SK-N-SH treated with all-trans-retinoic acid at 6 μM for 48 hours (cell line): Measurements from ENCODE around the gene SLC30A2.

Source experiments
- ATAC-seq: fragments of 200-7000 bp; cut with Tn5 transposase; 3 replicates; pipeline ENCODE4 v1.9.1; 2020; ENCODE audit warnings: mild to moderate bottlenecking, moderate library complexity
- ARNTL ChIP-seq: fragments of 450-650 bp; formaldehyde crosslinking; IDR thresholded peaks from 2 replicates; pipeline ENCODE4 v1.5.0; 2020; ENCODE audit warnings: low read depth, mild to moderate bottlenecking, moderate library complexity, borderline replicate concordance
- BACH2 ChIP-seq: fragments of 250-450 bp; sonication (Bioruptor Pico); IDR thresholded peaks from 2 replicates; pipeline ENCODE4 v1.9.0; 2021; ENCODE audit warnings: mild to moderate bottlenecking, borderline replicate concordance
- CSDC2 ChIP-seq: fragments of 250-450 bp; sonication (Bioruptor Pico); IDR thresholded peaks from 2 replicates; pipeline ENCODE4 v1.5.0; 2020; ENCODE audit warnings: mild to moderate bottlenecking, moderate library complexity
- CSRNP3 ChIP-seq: fragments of 250-450 bp; sonication (Bioruptor Pico); IDR thresholded peaks from 2 replicates; pipeline ENCODE4 v1.5.1; 2021; ENCODE audit warnings: mild to moderate bottlenecking, moderate library complexity
- ESRRG ChIP-seq: fragments of 250-450 bp; sonication (Bioruptor Pico); IDR thresholded peaks from 2 replicates; pipeline ENCODE4 v1.6.1; 2021; ENCODE audit warnings: mild to moderate bottlenecking
- GLIS3 ChIP-seq: fragments of 250-450 bp; sonication (Bioruptor Pico); IDR thresholded peaks from 2 replicates; pipeline ENCODE4 v1.5.0; 2020; ENCODE audit warnings: mild to moderate bottlenecking, moderate library complexity
- ISL1 ChIP-seq: fragments of 250-450 bp; sonication (Bioruptor Pico); IDR thresholded peaks from 2 replicates; pipeline ENCODE4 v2.1.2; 2022; ENCODE audit warnings: mild to moderate bottlenecking, moderate library complexity
- OSR1 ChIP-seq: fragments of 250-450 bp; sonication (Bioruptor Pico); IDR thresholded peaks from 2 replicates; pipeline ENCODE4 v1.8.0; 2022; ENCODE audit warnings: moderate library complexity, mild to moderate bottlenecking, inconsistent platforms
- PATZ1 ChIP-seq: fragments of 250-450 bp; sonication (Bioruptor Pico); IDR thresholded peaks from 2 replicates; pipeline ENCODE4 v1.8.0; 2020; ENCODE audit warnings: mild to moderate bottlenecking, moderate library complexity, borderline replicate concordance
- POU6F1 ChIP-seq: fragments of 250-450 bp; sonication (Bioruptor Pico); IDR thresholded peaks from 2 replicates; pipeline ENCODE4 v1.8.0; 2021; ENCODE audit warnings: low read depth, mild to moderate bottlenecking, moderate library complexity, borderline replicate concordance
- RARB ChIP-seq: fragments of 250-450 bp; sonication (Bioruptor Pico); IDR thresholded peaks from 2 replicates; pipeline ENCODE4 v1.8.0; 2021; ENCODE audit warnings: mild to moderate bottlenecking, moderate library complexity
- SNAI2 ChIP-seq: fragments of 250-450 bp; sonication (Bioruptor Pico); IDR thresholded peaks from 2 replicates; pipeline ENCODE4 v1.5.0; 2020; ENCODE audit warnings: mild to moderate bottlenecking, moderate library complexity
- TCF4 ChIP-seq: fragments of 250-450 bp; sonication (Bioruptor Pico); IDR thresholded peaks from 2 replicates; pipeline ENCODE4 v1.8.0; 2021; ENCODE audit warnings: mild to moderate bottlenecking, moderate library complexity, borderline replicate concordance
- TSHZ2 ChIP-seq: fragments of 250-450 bp; sonication (Bioruptor Pico); IDR thresholded peaks from 2 replicates; pipeline ENCODE4 v1.5.0; 2020; ENCODE audit warnings: mild to moderate bottlenecking, moderate library complexity
- ZC3H10 ChIP-seq: fragments of 250-450 bp; sonication (Bioruptor Pico); IDR thresholded peaks from 2 replicates; pipeline ENCODE4 v1.5.1; 2021; ENCODE audit warnings: mild to moderate bottlenecking, moderate library complexity
- ZFP3 ChIP-seq: fragments of 250-450 bp; sonication (Bioruptor Pico); IDR thresholded peaks from 2 replicates; pipeline ENCODE4 v1.5.0; 2020; ENCODE audit warnings: mild to moderate bottlenecking, moderate library complexity
- ZNF565 ChIP-seq: fragments of 450-650 bp; formaldehyde crosslinking; conservative IDR thresholded peaks from 2 replicates; pipeline ENCODE4 v1.5.0; 2020; ENCODE audit warnings: low read depth, mild to moderate bottlenecking, moderate library complexity
- ZNF70 ChIP-seq: fragments of 450-650 bp; formaldehyde crosslinking; IDR thresholded peaks from 2 replicates; pipeline ENCODE4 v1.5.0; 2020; ENCODE audit warnings: mild to moderate bottlenecking, moderate library complexity
- TF ChIP-seq, protein P1 (sequence below): fragments of 250-450 bp; sonication (Bioruptor Pico); IDR thresholded peaks from 2 replicates; pipeline ENCODE4 v1.5.1; 2020; ENCODE audit warnings: low read depth, mild to moderate bottlenecking, moderate library complexity

Gene SLC30A2

DNA sequence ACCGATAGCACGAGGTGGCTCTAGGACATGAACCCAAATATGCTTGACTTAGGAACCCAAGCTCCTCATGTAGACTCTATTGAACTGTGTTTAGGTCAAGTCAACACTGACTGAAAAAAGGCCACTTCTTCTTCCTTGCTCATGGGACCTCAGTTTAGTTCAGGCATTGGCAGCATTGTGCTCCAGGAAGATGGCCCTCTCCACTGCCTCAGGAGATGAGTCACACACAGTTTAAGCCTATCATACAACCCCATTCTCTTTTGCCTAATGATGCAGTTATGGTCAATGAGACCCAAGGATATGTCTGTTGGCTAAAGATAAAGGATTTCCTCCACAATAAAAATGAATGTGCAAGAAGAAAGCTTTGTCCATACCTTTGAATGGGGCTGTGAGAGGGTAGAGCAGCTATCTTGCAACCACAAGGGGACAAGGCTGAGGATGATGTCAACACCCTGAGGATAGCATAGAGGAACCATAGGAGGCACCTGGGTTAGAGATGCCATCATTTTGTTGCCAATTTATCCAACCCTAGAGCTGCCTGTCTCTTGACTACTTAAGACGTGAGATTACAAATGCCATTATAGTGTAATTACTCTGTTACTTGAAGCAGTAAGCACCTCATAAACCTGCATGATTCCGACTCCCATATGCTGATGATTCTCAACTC, 24.5 kb upstream of the SLC30A2 start:
- no peak for ATAC-seq
- TF ChIP-seq CSRNP3 (CRISPR knock-in tag) (no peak), ZC3H10 (no peak), RARB (no peak), CSDC2 (CRISPR knock-in tag) (no peak), OSR1 (CRISPR knock-in tag) (no peak), POU6F1 (CRISPR knock-in tag) (no peak), PATZ1 (no peak), GLIS3 (no peak), SNAI2 (CRISPR knock-in tag) (no peak), ESRRG (CRISPR knock-in tag) (no peak), ARNTL (CRISPR knock-in tag) (no peak), TCF4 (CRISPR knock-in tag) (no peak), ZNF565 (CRISPR knock-in tag) (no peak)
- TF ChIP-seq, protein P1, sequence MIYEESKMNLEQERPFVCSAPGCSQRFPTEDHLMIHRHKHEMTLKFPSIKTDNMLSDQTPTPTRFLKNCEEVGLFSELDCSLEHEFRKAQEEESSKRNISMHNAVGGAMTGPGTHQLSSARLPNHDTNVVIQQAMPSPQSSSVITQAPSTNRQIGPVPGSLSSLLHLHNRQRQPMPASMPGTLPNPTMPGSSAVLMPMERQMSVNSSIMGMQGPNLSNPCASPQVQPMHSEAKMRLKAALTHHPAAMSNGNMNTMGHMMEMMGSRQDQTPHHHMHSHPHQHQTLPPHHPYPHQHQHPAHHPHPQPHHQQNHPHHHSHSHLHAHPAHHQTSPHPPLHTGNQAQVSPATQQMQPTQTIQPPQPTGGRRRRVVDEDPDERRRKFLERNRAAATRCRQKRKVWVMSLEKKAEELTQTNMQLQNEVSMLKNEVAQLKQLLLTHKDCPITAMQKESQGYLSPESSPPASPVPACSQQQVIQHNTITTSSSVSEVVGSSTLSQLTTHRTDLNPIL (CRISPR knock-in tag) = no peak

DNA sequence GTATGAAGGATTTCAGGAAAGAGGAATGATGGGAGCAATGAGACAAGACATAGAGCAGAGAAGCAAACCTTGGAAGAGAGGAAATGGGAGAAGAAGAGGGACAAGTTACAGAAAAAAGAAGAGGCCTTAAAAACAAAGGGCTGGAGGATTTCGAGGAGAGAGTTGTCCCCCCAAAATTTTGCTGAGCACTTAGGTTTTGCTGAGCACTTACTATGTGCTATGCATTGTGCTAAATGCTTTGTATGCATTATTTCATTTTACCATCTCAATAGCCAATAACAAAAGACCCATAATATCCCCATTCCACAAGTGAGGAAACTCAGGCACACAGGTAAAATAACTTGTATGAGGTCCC, 24.0 kb upstream of the SLC30A2 start:
- ATAC-seq = no peak
- TF ChIP-seq CSRNP3 (CRISPR knock-in tag) (no peak), OSR1 (CRISPR knock-in tag) (no peak)

DNA sequence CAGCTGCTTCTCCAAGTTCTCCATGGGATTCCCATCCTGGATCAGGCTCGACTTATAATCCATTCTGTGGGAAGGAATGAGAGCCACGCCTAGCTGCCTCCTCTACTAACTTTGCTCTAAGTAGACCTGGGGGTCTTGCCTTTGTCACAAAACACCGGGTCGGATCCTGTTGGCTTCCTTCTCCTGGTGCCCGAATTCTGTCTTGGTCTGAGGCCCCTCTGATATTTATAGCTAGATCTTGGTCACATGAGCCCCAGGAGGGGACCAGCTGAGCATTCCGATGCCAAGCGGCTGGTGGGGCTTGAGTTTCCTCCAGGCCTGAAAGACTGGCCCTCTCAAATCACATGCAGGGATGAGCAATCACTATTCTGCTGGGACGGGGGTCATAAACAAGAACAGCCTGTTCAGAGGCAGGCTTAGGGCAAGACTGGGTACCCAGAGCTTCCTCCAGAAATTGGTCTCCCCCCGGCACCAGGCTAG, 21.6 kb upstream of the SLC30A2 start, which contains the start of gene TRIM63:
TSS of gene TRIM63 (minus strand) at position 199 of the 480 bp plus-strand sequence. CDS start at position 63, 136 bp downstream.
- TF ChIP-seq PATZ1 = no peak
- no peak for TF ChIP-seq ZFP3 (CRISPR knock-in tag)
- TF ChIP-seq ARNTL (CRISPR knock-in tag) = no peak
- TF ChIP-seq, protein P1 (CRISPR knock-in tag) = no peak
- no peak for TF ChIP-seq RARB
- no peak for TF ChIP-seq ZNF70 (CRISPR knock-in tag)
- no peak for TF ChIP-seq BACH2 (CRISPR knock-in tag)
- TF ChIP-seq OSR1 (CRISPR knock-in tag) = no peak
- TF ChIP-seq ISL1 = no peak
- TF ChIP-seq CSDC2 (CRISPR knock-in tag) = no peak
- TF ChIP-seq TSHZ2 (CRISPR knock-in tag) = no peak
- no peak for ATAC-seq
